HEK293 (cell line): ENCODE data around the gene MPC1L.
"Not testable (repeated sequence)": the region's sequence is repeated elsewhere in the genome, so short reads cannot be mapped to it uniquely, and the experiment has no call there.

ENCODE experiments used
- CTCF ChIA-PET: fragments of 350-600 bp; formaldehyde crosslinking; extraction: SDS; loops from one replicate; lab custom pipeline; 2021; ENCODE audit warnings: antibody characterized with exemption; lab: Yijun Ruan, JAX
- POLR2A ChIA-PET: fragments of 300-600 bp; formaldehyde crosslinking; extraction: SDS; loops from one replicate; lab custom pipeline; 2020; ENCODE audit warnings: antibody characterized with exemption, inconsistent platforms; lab: Yijun Ruan, JAX
- H3K27ac ChIP-seq: fragments of 200-500 bp; sonication (Bioruptor generic); 2 replicates; pipeline ENCODE4 v1.5.1; 2014; ENCODE audit warnings: low read depth, low read length, control low read depth, inconsistent platforms; ENCODE audit errors: extremely low read depth
- H3K36me3 ChIP-seq, 2 experiments: fragments of 200-500 bp in 1 of 2; sonication (Bioruptor generic) in 1 of 2; 1 replicate in 1 of 2; 2 replicates in 1 of 2; pipeline ENCODE4 v1.5.1; 2014 to 2017; ENCODE audit warnings: inconsistent platforms in 2 of 2, low read length in 2 of 2; ENCODE audit not compliant: control insufficient read depth in 2 of 2, insufficient read depth in 1 of 2
- H3K4me1 ChIP-seq: fragments of 200-500 bp; sonication (Bioruptor generic); 2 replicates; pipeline ENCODE4 v1.5.1; 2014; ENCODE audit warnings: mild to moderate bottlenecking, low read length, inconsistent platforms; ENCODE audit not compliant: control insufficient read depth, insufficient read depth
- H3K4me3 ChIP-seq: 2 replicates; pipeline ENCODE4 v1.5.1; 2011; ENCODE audit warnings: low read depth, mild to moderate bottlenecking, control low read depth, low read length, moderate library complexity
- H3K9me3 ChIP-seq: fragments of 200-500 bp; sonication (Bioruptor generic); 2 replicates; pipeline ENCODE4 v1.5.1; 2014; ENCODE audit warnings: low read depth, low read length, inconsistent platforms; ENCODE audit not compliant: control insufficient read depth, insufficient read depth
- SP3 ChIP-seq: fragments of 450-650 bp; formaldehyde crosslinking; IDR thresholded peaks from 2 replicates; pipeline ENCODE4 v1.5.1; 2016; ENCODE audit warnings: missing biosample characterization, missing genetic modification characterization
- WT1 ChIP-seq: fragments of 450-650 bp; formaldehyde crosslinking; IDR thresholded peaks from 2 replicates; pipeline ENCODE4 v1.5.1; 2016; ENCODE audit warnings: missing biosample characterization, missing genetic modification characterization
- ZBTB48 ChIP-seq: fragments of 450-650 bp; formaldehyde crosslinking; IDR thresholded peaks from 2 replicates; pipeline ENCODE4 v1.5.1; 2016; ENCODE audit warnings: missing biosample characterization, missing genetic modification characterization
- ZNF2 ChIP-seq: fragments of 450-650 bp; formaldehyde crosslinking; IDR thresholded peaks from 2 replicates; pipeline ENCODE4 v1.5.1; 2016; ENCODE audit warnings: missing biosample characterization, missing genetic modification characterization
- ZNF335 ChIP-seq: fragments of 450-650 bp; formaldehyde crosslinking; conservative IDR thresholded peaks from 2 replicates; pipeline ENCODE4 v1.5.1; 2016; ENCODE audit warnings: missing biosample characterization, missing genetic modification characterization
- ZNF548 ChIP-seq: fragments of 450-650 bp; formaldehyde crosslinking; IDR thresholded peaks from 2 replicates; pipeline ENCODE4 v1.5.1; 2016; ENCODE audit warnings: missing biosample characterization, missing genetic modification characterization
- ZNF791 ChIP-seq: fragments of 450-650 bp; formaldehyde crosslinking; IDR thresholded peaks from 2 replicates; pipeline ENCODE4 v1.5.1; 2016; ENCODE audit warnings: missing biosample characterization, missing genetic modification characterization
- ZNF830 ChIP-seq: fragments of 450-650 bp; IDR thresholded peaks from 2 replicates; pipeline ENCODE4 v1.5.0; 2018; ENCODE audit warnings: missing biosample characterization, missing genetic modification characterization, low read depth, mild to moderate bottlenecking, moderate library complexity
- TF ChIP-seq, protein P1 (sequence below): fragments of 450-650 bp; formaldehyde crosslinking; IDR thresholded peaks from 2 replicates; pipeline ENCODE4 v1.5.1; 2016; ENCODE audit warnings: missing biosample characterization, missing genetic modification characterization
- TF ChIP-seq, protein P2 (sequence below): fragments of 450-650 bp; formaldehyde crosslinking; IDR thresholded peaks from 2 replicates; pipeline ENCODE4 v1.5.1; 2017; ENCODE audit warnings: missing biosample characterization, missing genetic modification characterization
- TF ChIP-seq, protein P3 (sequence below): fragments of 450-650 bp; IDR thresholded peaks from 2 replicates; pipeline ENCODE4 v1.5.1; 2018; ENCODE audit warnings: missing biosample characterization, missing genetic modification characterization
- TF ChIP-seq, protein P4 (sequence below): fragments of 450-650 bp; formaldehyde crosslinking; optimal IDR thresholded peaks from 2 replicates; pipeline ENCODE3; 2016; ENCODE audit warnings: missing biosample characterization, mild to moderate bottlenecking, missing genetic modification characterization
- TF ChIP-seq, protein P5 (sequence below): fragments of 450-650 bp; formaldehyde crosslinking; IDR thresholded peaks from 2 replicates; pipeline ENCODE4 v1.5.1; 2016; ENCODE audit warnings: missing biosample characterization, missing genetic modification characterization
- TF ChIP-seq, protein P6 (sequence below): fragments of 450-650 bp; formaldehyde crosslinking; IDR thresholded peaks from 2 replicates; pipeline ENCODE4 v1.5.1; 2016; ENCODE audit warnings: missing biosample characterization, missing genetic modification characterization
- TF ChIP-seq, protein P7 (sequence below): fragments of 450-650 bp; formaldehyde crosslinking; IDR thresholded peaks from 2 replicates; pipeline ENCODE4 v1.5.1; 2017; ENCODE audit warnings: missing biosample characterization, missing genetic modification characterization

The MPC1L gene

DNA sequence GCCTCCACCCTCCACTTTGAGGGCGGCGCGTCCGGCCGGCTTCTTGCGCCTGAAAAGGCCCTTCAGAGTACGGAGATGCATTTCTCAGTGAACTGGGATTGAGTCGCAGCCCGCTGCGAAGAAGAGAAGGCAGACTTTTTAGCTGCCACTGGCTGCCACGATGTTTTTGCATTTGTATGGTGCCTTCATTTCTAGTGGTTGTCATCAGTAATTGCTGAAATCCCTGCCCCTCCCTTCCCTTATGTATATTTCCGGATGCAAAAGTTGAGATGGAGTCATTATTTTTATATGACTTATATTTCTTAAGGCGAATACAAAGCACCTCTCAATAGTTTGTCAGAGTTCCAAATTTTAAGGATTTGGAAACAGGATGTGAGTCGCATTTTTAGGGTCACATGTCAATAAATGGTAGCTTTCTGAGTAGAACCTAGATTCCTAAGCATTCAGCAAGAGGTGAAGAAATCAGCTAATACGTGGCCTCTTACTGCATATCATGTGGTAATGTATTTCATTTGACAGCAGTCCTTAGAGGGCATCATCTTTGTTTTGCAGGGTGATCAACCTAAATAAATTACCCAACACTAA is 41.8 kb upstream of the MPC1L start:
- H3K36me3 ChIP-seq: no peaks in the 10 kb centered on the region
- CTCF ChIA-PET: interaction anchor here (0.9 kb wide), 1 partner anchor 57 kb away, joined by 3 read pairs; no protein-coding TSS in a partner anchor
- H3K27ac ChIP-seq: peak overlapping the region; percentile 22; the same call in 1 of the 2 replicates
- H3K4me1 ChIP-seq: 0 out of 2 replicates have a peak, but pooled peaks cover 2% of the 10 kb centered on the region
- H3K4me3 ChIP-seq: peak overlapping the region; percentile 82
- TF ChIP-seq, protein P1, sequence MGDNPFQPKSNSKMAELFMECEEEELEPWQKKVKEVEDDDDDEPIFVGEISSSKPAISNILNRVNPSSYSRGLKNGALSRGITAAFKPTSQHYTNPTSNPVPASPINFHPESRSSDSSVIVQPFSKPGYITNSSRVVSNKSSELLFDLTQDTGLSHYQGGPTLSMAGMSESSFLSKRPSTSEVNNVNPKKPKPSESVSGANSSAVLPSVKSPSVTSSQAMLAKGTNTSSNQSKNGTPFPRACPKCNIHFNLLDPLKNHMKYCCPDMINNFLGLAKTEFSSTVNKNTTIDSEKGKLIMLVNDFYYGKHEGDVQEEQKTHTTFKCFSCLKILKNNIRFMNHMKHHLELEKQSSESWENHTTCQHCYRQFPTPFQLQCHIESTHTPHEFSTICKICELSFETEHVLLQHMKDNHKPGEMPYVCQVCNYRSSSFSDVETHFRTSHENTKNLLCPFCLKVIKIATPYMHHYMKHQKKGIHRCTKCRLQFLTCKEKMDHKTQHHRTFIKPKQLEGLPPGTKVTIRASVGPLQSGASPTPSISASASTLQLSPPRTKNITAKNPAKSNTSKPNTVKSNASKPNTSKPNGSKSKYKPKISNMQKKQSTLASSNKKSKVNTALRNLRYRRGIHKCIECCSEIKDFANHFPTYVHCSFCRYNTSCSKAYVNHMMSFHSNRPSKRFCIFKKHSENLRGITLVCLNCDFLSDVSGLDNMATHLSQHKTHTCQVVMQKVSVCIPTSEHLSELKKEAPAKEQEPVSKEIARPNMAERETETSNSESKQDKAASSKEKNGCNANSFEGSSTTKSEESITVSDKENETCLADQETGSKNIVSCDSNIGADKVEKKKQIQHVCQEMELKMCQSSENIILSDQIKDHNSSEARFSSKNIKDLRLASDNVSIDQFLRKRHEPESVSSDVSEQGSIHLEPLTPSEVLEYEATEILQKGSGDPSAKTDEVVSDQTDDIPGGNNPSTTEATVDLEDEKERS (tag by site-specific recombination): no peak
- TF ChIP-seq ZNF335 (tag by site-specific recombination): peak; percentile 49
- TF ChIP-seq, all 188 proteins: peak for 1
- H3K9me3 ChIP-seq: no peaks in the 10 kb centered on the region
- POLR2A ChIA-PET: interaction anchor here (1.2 kb wide), 1 partner anchor 51 kb away, joined by 3 read pairs; no protein-coding TSS in a partner anchor

DNA sequence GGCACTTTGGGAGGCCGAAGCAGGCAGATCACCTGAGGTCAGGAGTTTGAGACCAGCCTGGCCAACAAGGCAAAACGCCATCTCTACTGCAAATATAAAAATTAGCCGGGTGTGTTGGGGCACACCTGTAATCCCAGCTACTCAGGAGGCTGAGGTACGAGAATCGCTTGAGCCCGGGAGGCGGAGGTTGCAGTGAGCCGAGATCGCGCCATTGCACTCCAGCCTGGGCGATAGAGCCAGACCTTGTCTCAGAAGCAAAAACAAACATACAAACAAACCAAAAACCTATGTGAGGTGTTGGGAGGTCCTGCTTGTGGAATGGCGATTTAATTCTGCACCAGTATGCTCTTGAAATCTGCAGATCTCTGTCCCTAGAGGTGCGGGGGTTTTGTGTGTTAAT is 41.0 kb upstream of the MPC1L start:
- H3K36me3 ChIP-seq, H3K27ac ChIP-seq, H3K4me3 ChIP-seq: not testable (repeated sequence)
- TF ChIP-seq, protein P2, sequence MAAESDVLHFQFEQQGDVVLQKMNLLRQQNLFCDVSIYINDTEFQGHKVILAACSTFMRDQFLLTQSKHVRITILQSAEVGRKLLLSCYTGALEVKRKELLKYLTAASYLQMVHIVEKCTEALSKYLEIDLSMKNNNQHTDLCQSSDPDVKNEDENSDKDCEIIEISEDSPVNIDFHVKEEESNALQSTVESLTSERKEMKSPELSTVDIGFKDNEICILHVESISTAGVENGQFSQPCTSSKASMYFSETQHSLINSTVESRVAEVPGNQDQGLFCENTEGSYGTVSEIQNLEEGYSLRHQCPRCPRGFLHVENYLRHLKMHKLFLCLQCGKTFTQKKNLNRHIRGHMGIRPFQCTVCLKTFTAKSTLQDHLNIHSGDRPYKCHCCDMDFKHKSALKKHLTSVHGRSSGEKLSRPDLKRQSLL (tag by site-specific recombination): peak; percentile 71; the same call in 1 of the 2 replicates
- TF ChIP-seq, all 188 proteins: peak for 1; not testable (repeated sequence) for 187
- H3K4me1 ChIP-seq, H3K9me3 ChIP-seq, POLR2A ChIA-PET: not testable (repeated sequence)
- CTCF ChIA-PET: interaction anchor here (0.9 kb wide), 1 partner anchor 56 kb away, joined by 3 read pairs; no protein-coding TSS in a partner anchor

DNA sequence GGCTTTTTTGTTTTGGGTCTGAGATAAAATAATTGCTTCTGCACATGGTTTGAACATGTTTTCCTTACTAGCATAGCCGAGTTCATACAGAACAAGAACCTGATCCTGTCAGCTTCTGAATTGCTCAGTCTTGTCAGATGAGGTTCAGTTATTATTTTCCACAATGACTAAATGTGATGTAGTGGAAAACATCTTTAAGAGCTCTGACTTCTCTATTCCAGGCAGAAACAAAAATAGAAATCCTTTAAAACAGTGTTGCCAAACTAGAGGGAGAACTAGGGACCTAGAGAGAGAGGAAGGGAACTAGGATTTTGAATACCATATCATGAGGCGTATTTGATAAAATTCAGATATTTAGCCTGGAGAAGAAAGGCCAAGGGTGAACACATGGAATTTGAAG is 40.4 kb upstream of the MPC1L start:
- Histone ChIP-seq H3K4me1 (0 out of 2 replicates have a peak, but pooled peaks cover 2% of the 10 kb centered on the region), H3K27ac (no peak overlapping the region), H3K36me3 (no peaks in the 10 kb centered on the region), H3K9me3 (no peaks in the 10 kb centered on the region), H3K4me3 (no peak overlapping the region)
- ChIA-PET CTCF (no interaction called here), POLR2A (no interaction called here)
- TF ChIP-seq ZNF830 (no peak), ZBTB48 (no peak), SP3 (tag by site-specific recombination) (no peak), WT1 (tag by site-specific recombination) (no peak), ZNF791 (tag by site-specific recombination) (no peak), ZNF2 (tag by site-specific recombination) (no peak), ZNF548 (tag by site-specific recombination) (no peak)
- TF ChIP-seq, protein P3, sequence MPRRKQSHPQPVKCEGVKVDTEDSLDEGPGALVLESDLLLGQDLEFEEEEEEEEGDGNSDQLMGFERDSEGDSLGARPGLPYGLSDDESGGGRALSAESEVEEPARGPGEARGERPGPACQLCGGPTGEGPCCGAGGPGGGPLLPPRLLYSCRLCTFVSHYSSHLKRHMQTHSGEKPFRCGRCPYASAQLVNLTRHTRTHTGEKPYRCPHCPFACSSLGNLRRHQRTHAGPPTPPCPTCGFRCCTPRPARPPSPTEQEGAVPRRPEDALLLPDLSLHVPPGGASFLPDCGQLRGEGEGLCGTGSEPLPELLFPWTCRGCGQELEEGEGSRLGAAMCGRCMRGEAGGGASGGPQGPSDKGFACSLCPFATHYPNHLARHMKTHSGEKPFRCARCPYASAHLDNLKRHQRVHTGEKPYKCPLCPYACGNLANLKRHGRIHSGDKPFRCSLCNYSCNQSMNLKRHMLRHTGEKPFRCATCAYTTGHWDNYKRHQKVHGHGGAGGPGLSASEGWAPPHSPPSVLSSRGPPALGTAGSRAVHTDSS (tag by site-specific recombination): no peak
- TF ChIP-seq, protein P4, sequence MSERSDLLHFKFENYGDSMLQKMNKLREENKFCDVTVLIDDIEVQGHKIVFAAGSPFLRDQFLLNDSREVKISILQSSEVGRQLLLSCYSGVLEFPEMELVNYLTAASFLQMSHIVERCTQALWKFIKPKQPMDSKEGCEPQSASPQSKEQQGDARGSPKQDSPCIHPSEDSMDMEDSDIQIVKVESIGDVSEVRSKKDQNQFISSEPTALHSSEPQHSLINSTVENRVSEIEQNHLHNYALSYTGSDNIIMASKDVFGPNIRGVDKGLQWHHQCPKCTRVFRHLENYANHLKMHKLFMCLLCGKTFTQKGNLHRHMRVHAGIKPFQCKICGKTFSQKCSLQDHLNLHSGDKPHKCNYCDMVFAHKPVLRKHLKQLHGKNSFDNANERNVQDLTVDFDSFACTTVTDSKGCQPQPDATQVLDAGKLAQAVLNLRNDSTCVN: no peak
- TF ChIP-seq, protein P5, sequence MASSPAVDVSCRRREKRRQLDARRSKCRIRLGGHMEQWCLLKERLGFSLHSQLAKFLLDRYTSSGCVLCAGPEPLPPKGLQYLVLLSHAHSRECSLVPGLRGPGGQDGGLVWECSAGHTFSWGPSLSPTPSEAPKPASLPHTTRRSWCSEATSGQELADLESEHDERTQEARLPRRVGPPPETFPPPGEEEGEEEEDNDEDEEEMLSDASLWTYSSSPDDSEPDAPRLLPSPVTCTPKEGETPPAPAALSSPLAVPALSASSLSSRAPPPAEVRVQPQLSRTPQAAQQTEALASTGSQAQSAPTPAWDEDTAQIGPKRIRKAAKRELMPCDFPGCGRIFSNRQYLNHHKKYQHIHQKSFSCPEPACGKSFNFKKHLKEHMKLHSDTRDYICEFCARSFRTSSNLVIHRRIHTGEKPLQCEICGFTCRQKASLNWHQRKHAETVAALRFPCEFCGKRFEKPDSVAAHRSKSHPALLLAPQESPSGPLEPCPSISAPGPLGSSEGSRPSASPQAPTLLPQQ (tag by site-specific recombination): no peak
- TF ChIP-seq, protein P6, sequence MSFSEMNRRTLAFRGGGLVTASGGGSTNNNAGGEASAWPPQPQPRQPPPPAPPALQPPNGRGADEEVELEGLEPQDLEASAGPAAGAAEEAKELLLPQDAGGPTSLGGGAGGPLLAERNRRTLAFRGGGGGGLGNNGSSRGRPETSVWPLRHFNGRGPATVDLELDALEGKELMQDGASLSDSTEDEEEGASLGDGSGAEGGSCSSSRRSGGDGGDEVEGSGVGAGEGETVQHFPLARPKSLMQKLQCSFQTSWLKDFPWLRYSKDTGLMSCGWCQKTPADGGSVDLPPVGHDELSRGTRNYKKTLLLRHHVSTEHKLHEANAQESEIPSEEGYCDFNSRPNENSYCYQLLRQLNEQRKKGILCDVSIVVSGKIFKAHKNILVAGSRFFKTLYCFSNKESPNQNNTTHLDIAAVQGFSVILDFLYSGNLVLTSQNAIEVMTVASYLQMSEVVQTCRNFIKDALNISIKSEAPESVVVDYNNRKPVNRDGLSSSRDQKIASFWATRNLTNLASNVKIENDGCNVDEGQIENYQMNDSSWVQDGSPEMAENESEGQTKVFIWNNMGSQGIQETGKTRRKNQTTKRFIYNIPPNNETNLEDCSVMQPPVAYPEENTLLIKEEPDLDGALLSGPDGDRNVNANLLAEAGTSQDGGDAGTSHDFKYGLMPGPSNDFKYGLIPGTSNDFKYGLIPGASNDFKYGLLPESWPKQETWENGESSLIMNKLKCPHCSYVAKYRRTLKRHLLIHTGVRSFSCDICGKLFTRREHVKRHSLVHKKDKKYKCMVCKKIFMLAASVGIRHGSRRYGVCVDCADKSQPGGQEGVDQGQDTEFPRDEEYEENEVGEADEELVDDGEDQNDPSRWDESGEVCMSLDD (tag by site-specific recombination): no peak
- TF ChIP-seq, protein P7, sequence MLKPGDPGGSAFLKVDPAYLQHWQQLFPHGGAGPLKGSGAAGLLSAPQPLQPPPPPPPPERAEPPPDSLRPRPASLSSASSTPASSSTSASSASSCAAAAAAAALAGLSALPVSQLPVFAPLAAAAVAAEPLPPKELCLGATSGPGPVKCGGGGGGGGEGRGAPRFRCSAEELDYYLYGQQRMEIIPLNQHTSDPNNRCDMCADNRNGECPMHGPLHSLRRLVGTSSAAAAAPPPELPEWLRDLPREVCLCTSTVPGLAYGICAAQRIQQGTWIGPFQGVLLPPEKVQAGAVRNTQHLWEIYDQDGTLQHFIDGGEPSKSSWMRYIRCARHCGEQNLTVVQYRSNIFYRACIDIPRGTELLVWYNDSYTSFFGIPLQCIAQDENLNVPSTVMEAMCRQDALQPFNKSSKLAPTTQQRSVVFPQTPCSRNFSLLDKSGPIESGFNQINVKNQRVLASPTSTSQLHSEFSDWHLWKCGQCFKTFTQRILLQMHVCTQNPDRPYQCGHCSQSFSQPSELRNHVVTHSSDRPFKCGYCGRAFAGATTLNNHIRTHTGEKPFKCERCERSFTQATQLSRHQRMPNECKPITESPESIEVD (tag by site-specific recombination): no peak
